Chondrocyte (in vitro differentiated cells): ENCODE measurements around the gene NUP188. TPM values are rescaled to one million over a fixed set of nuclear protein-coding genes. Genes with fewer than 3 reads are reported as not detected.

Experiments used
- DNase-seq: peaks from one replicate; pipeline ENCODE4 v3.0.0; 2021; ENCODE audit warnings: mixed read lengths, low spot score
- H3K27ac Mint-ChIP-seq: one replicate; pipeline ENCODE4 v1.8.0; 2021; ENCODE audit warnings: mild to moderate bottlenecking, moderate library complexity, mixed read lengths; ENCODE audit not compliant: unreplicated experiment
- H3K27me3 Mint-ChIP-seq: 2 replicates; pipeline ENCODE4 v1.8.0; 2021; ENCODE audit warnings: low read depth, mixed read lengths
- H3K36me3 Mint-ChIP-seq: 2 replicates; pipeline ENCODE4 v1.8.0; 2021; ENCODE audit warnings: low read depth, mixed read lengths
- H3K4me1 Mint-ChIP-seq: 2 replicates; pipeline ENCODE4 v1.8.0; 2021; ENCODE audit warnings: low read depth, mild to moderate bottlenecking, mixed read lengths
- H3K4me3 Mint-ChIP-seq: one replicate; pipeline ENCODE4 v1.8.0; 2021; ENCODE audit warnings: mild to moderate bottlenecking, moderate library complexity, mixed read lengths; ENCODE audit not compliant: unreplicated experiment
- H3K9me3 Mint-ChIP-seq: 2 replicates; pipeline ENCODE4 v1.8.0; 2021; ENCODE audit warnings: low read depth, mixed read lengths
- total RNA-seq: library from RNA; stranded (reverse); gene quantifications from 3 replicates; pipeline ENCODE4 v1.2.1, GENCODE V29; 2021
- TF ChIP-seq, protein P1 (sequence below): fragments of 200-600 bp; sonication (generic); IDR thresholded peaks from 2 replicates; pipeline ENCODE4 v1.5.0; 2021; ENCODE audit warnings: antibody characterized with exemption, mild to moderate bottlenecking, moderate library complexity

Gene NUP188
- total RNA-seq, 1 donor from 2014 or later = 36.0 TPM

GRCh38 chr9:128933731-128934130, 13.8 kb upstream of the NUP188 start:
- H3K36me3 Mint-ChIP-seq = no peaks in the 10 kb centered on the region
- no peak overlapping the region for H3K27ac Mint-ChIP-seq
- no peaks in the 10 kb centered on the region for H3K27me3 Mint-ChIP-seq
- no peak overlapping the region for H3K4me3 Mint-ChIP-seq
- TF ChIP-seq, protein P1, sequence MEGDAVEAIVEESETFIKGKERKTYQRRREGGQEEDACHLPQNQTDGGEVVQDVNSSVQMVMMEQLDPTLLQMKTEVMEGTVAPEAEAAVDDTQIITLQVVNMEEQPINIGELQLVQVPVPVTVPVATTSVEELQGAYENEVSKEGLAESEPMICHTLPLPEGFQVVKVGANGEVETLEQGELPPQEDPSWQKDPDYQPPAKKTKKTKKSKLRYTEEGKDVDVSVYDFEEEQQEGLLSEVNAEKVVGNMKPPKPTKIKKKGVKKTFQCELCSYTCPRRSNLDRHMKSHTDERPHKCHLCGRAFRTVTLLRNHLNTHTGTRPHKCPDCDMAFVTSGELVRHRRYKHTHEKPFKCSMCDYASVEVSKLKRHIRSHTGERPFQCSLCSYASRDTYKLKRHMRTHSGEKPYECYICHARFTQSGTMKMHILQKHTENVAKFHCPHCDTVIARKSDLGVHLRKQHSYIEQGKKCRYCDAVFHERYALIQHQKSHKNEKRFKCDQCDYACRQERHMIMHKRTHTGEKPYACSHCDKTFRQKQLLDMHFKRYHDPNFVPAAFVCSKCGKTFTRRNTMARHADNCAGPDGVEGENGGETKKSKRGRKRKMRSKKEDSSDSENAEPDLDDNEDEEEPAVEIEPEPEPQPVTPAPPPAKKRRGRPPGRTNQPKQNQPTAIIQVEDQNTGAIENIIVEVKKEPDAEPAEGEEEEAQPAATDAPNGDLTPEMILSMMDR = no peak
- no peaks in the 10 kb centered on the region for H3K4me1 Mint-ChIP-seq
- H3K9me3 Mint-ChIP-seq = no peaks in the 10 kb centered on the region
- no peak for DNase-seq

DNA sequence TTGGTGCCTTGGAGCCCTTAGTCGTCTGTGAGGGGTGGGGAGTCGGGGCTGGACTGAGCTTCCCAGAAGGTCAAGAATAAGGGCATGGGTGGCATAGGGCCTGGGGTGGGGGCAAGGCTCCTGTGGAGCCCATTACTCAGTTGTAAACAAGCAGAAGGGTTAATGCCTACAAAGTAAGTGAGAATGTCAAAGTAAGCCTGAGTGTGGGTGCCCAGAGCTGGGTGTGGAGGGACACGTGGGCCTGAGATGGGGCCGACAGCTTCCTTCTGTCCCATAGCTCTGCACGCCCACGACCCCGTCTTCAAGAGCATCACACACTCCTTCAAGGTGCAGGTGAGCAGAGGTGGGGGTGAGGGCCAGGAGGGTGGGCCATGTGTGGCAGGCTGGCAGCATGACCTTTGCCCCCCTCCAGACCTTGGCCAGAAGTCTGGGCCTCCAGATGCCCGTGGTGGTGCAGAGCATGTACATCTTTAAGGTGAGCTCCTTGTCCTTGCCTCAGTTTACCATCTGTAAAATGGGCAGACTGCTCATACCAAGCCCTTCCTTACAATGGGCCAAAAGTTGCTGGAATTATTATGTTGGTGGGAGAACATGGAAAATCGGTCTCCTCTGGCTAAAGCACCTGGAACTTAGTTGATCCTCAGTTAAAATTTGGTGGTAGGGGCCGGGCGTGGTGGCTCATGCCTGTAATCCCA, 11.2 kb upstream of the NUP188 start:
- Mint-ChIP-seq H3K27me3 (no peaks in the 10 kb centered on the region), H3K36me3 (no peaks in the 10 kb centered on the region), H3K9me3 (no peaks in the 10 kb centered on the region), H3K4me3 (no peak overlapping the region), H3K27ac (no peak overlapping the region), H3K4me1 (no peaks in the 10 kb centered on the region)
- TF ChIP-seq, protein P1 = no peak
- no peak for DNase-seq

GRCh38 chr9:128937310-128938165, 10.0 kb upstream of the NUP188 start:
- Mint-ChIP-seq H3K9me3 (no peaks in the 10 kb centered on the region), H3K27me3 (no peaks in the 10 kb centered on the region), H3K4me1 (no peaks in the 10 kb centered on the region), H3K36me3 (no peaks in the 10 kb centered on the region), H3K4me3 (no peak overlapping the region), H3K27ac (no peak overlapping the region)
- no peak for DNase-seq
- TF ChIP-seq, protein P1 = no peak

- Mint-ChIP-seq H3K4me3 (no peak overlapping the region), H3K9me3 (no peaks in the 10 kb centered on the region)
- DNase-seq = no peak
Measured at GRCh38 chr9:128940271-128940921, 7.1 kb upstream of the NUP188 start.

More at GRCh38 chr9:128940271-128940921, 7.1 kb upstream of the NUP188 start:
- H3K27me3 Mint-ChIP-seq = no peaks in the 10 kb centered on the region
- TF ChIP-seq, protein P1 = no peak
- no peaks in the 10 kb centered on the region for H3K36me3 Mint-ChIP-seq
- peaks cover under 1% of the 10 kb centered on the region for H3K4me1 Mint-ChIP-seq
- no peak overlapping the region for H3K27ac Mint-ChIP-seq
